ENCODE results near the gene DHRS1.
"Not testable (repeated sequence)": the region's sequence is repeated elsewhere in the genome, so short reads cannot be mapped to it uniquely, and the experiment has no call there.

DHRS1 gene

GRCh38 chr14:24337144-24337823 is 37.7 kb upstream of the DHRS1 start:
- no CpG with 5 or more reads among the region's 7 CpGs for WGBS (ENCODE audit: insufficient coverage, insufficient read length)
- peaks cover 1% of the 10 kb centered on the region for H3K4me1 ChIP-seq (ENCODE audit: control insufficient read depth, insufficient read depth, low read length)
- no peak overlapping the region for H3K4me3 ChIP-seq (ENCODE audit: low read length)
- H3K9me3 ChIP-seq (ENCODE audit: control insufficient read depth, insufficient read depth, low read length), result no peaks in the 10 kb centered on the region
- DNase-seq (ENCODE audit: low read depth, low spot score), result no peak
- peaks cover 78% of the 10 kb centered on the region for H3K27me3 ChIP-seq (ENCODE audit: control insufficient read depth, insufficient read depth, low read length)
- H3K27ac ChIP-seq (ENCODE audit: low read length), result no peak overlapping the region
- H3K36me3 ChIP-seq (ENCODE audit: control insufficient read depth, insufficient read depth, low read length), result no peaks in the 10 kb centered on the region

GRCh38 chr14:24335461-24336171 is 36.0 kb upstream of the DHRS1 start:
- Histone ChIP-seq H3K4me1 (ENCODE audit: control insufficient read depth, insufficient read depth, low read length) (peaks cover 3% of the 10 kb centered on the region), H3K4me3 (ENCODE audit: low read length) (no peak overlapping the region; the same call in 1 of the 2 replicates), H3K36me3 (ENCODE audit: control insufficient read depth, insufficient read depth, low read length) (no peaks in the 10 kb centered on the region), H3K9me3 (ENCODE audit: control insufficient read depth, insufficient read depth, low read length) (no peaks in the 10 kb centered on the region), H3K27ac (ENCODE audit: low read length) (no peak overlapping the region), H3K27me3 (ENCODE audit: control insufficient read depth, insufficient read depth, low read length) (peaks cover 71% of the 10 kb centered on the region)
- no CpG with 5 or more reads among the region's 12 CpGs for WGBS (ENCODE audit: insufficient coverage, insufficient read length)
- no peak for DNase-seq (ENCODE audit: low read depth, low spot score)

- Histone ChIP-seq H3K27me3 (ENCODE audit: control insufficient read depth, insufficient read depth, low read length) (peaks cover 62% of the 10 kb centered on the region), H3K36me3 (ENCODE audit: control insufficient read depth, insufficient read depth, low read length) (no peaks in the 10 kb centered on the region), H3K27ac (ENCODE audit: low read length) (no peak within 1 kb of the TSS), H3K9me3 (ENCODE audit: control insufficient read depth, insufficient read depth, low read length) (no peaks in the 10 kb centered on the region), H3K4me3 (ENCODE audit: low read length) (peak within 1 kb of the TSS; percentile 66), H3K4me1 (ENCODE audit: control insufficient read depth, insufficient read depth, low read length) (peaks cover 3% of the 10 kb centered on the region)
- no CpG with 5 or more reads among the region's 65 CpGs for WGBS (ENCODE audit: insufficient coverage, insufficient read length)
- DNase-seq (ENCODE audit: low read depth, low spot score), result no peak
These were observed 35.1 kb upstream of the DHRS1 start, which contains the start of gene ADCY4 for GRCh38 chr14:24334431-24335291. TSS of gene ADCY4 (minus strand) at chr14:24335071. CDS start at chr14:24334652, 419 bp downstream.

- peak overlapping the region; percentile 16; the same call in 1 of the 2 replicates for H3K4me3 ChIP-seq (ENCODE audit: low read length)
- H3K27ac ChIP-seq (ENCODE audit: low read length), result no peak overlapping the region
- H3K9me3 ChIP-seq (ENCODE audit: control insufficient read depth, insufficient read depth, low read length), result no peaks in the 10 kb centered on the region
- H3K36me3 ChIP-seq (ENCODE audit: control insufficient read depth, insufficient read depth, low read length), result no peaks in the 10 kb centered on the region
- no peak for DNase-seq (ENCODE audit: low read depth, low spot score)
- H3K4me1 ChIP-seq (ENCODE audit: control insufficient read depth, insufficient read depth, low read length), result peaks cover 3% of the 10 kb centered on the region; the same call in 1 of the 2 replicates
- WGBS (ENCODE audit: insufficient coverage, insufficient read length), result no CpG with 5 or more reads among the region's 56 CpGs
- H3K27me3 ChIP-seq (ENCODE audit: control insufficient read depth, insufficient read depth, low read length), result peaks cover 42% of the 10 kb centered on the region
These were observed 32.9 kb upstream of the DHRS1 start for GRCh38 chr14:24332268-24332993.

- H3K27me3 ChIP-seq (ENCODE audit: control insufficient read depth, insufficient read depth, low read length), result peaks cover 35% of the 10 kb centered on the region
- no peaks in the 10 kb centered on the region for H3K9me3 ChIP-seq (ENCODE audit: control insufficient read depth, insufficient read depth, low read length)
- DNase-seq (ENCODE audit: low read depth, low spot score), result no peak
- no peak overlapping the region for H3K4me3 ChIP-seq (ENCODE audit: low read length)
- H3K27ac ChIP-seq (ENCODE audit: low read length), result no peak overlapping the region
- no peaks in the 10 kb centered on the region for H3K36me3 ChIP-seq (ENCODE audit: control insufficient read depth, insufficient read depth, low read length)
- WGBS (ENCODE audit: insufficient coverage, insufficient read length), result no CpG with 5 or more reads among the region's 26 CpGs
- peaks cover 3% of the 10 kb centered on the region; the same call in 1 of the 2 replicates for H3K4me1 ChIP-seq (ENCODE audit: control insufficient read depth, insufficient read depth, low read length)
These were observed 32.2 kb upstream of the DHRS1 start for GRCh38 chr14:24331731-24332267.

- H3K27ac ChIP-seq (ENCODE audit: low read length), result no peak overlapping the region
- H3K36me3 ChIP-seq (ENCODE audit: control insufficient read depth, insufficient read depth, low read length), result no peaks in the 10 kb centered on the region
- peaks cover 30% of the 10 kb centered on the region for H3K27me3 ChIP-seq (ENCODE audit: control insufficient read depth, insufficient read depth, low read length)
- no peak for DNase-seq (ENCODE audit: low read depth, low spot score)
- WGBS (ENCODE audit: insufficient coverage, insufficient read length), result no CpG with 5 or more reads among the region's 10 CpGs
- peaks cover 3% of the 10 kb centered on the region; the same call in 1 of the 2 replicates for H3K4me1 ChIP-seq (ENCODE audit: control insufficient read depth, insufficient read depth, low read length)
- no peaks in the 10 kb centered on the region for H3K9me3 ChIP-seq (ENCODE audit: control insufficient read depth, insufficient read depth, low read length)
- H3K4me3 ChIP-seq (ENCODE audit: low read length), result no peak overlapping the region
These were observed 31.5 kb upstream of the DHRS1 start for GRCh38 chr14:24330973-24331674.

- Histone ChIP-seq H3K4me3 (ENCODE audit: low read length) (no peak overlapping the region), H3K9me3 (ENCODE audit: control insufficient read depth, insufficient read depth, low read length) (no peaks in the 10 kb centered on the region), H3K27ac (ENCODE audit: low read length) (no peak overlapping the region), H3K27me3 (ENCODE audit: control insufficient read depth, insufficient read depth, low read length) (peaks cover 17% of the 10 kb centered on the region; the same call in 1 of the 2 replicates), H3K4me1 (ENCODE audit: control insufficient read depth, insufficient read depth, low read length) (0 out of 2 replicates have a peak, but pooled peaks cover 1% of the 10 kb centered on the region), H3K36me3 (ENCODE audit: control insufficient read depth, insufficient read depth, low read length) (no peaks in the 10 kb centered on the region)
- DNase-seq (ENCODE audit: low read depth, low spot score), result no peak
- no CpG with 5 or more reads among the region's 9 CpGs for WGBS (ENCODE audit: insufficient coverage, insufficient read length)
These were observed 30.2 kb upstream of the DHRS1 start for GRCh38 chr14:24329736-24330135.

- H3K4me1 ChIP-seq (ENCODE audit: control insufficient read depth, insufficient read depth, low read length), result 0 out of 2 replicates have a peak, but pooled peaks cover 1% of the 10 kb centered on the region
- no peaks in the 10 kb centered on the region for H3K36me3 ChIP-seq (ENCODE audit: control insufficient read depth, insufficient read depth, low read length)
- WGBS (ENCODE audit: insufficient coverage, insufficient read length), result no CpG with 5 or more reads among the region's 12 CpGs
- H3K9me3 ChIP-seq (ENCODE audit: control insufficient read depth, insufficient read depth, low read length), result no peaks in the 10 kb centered on the region
- no peak overlapping the region for H3K27ac ChIP-seq (ENCODE audit: low read length)
- H3K27me3 ChIP-seq (ENCODE audit: control insufficient read depth, insufficient read depth, low read length), result peaks cover 11% of the 10 kb centered on the region; the same call in 1 of the 2 replicates
- no peak overlapping the region for H3K4me3 ChIP-seq (ENCODE audit: low read length)
- no peak for DNase-seq (ENCODE audit: low read depth, low spot score)
These were observed 29.6 kb upstream of the DHRS1 start for GRCh38 chr14:24329073-24329663.

GRCh38 chr14:24327914-24328313 is 28.3 kb upstream of the DHRS1 start:
- not testable (repeated sequence) for H3K4me3 ChIP-seq (ENCODE audit: low read length); H3K27ac ChIP-seq (ENCODE audit: low read length); H3K27me3 ChIP-seq (ENCODE audit: control insufficient read depth, insufficient read depth, low read length); H3K4me1 ChIP-seq (ENCODE audit: control insufficient read depth, insufficient read depth, low read length); H3K9me3 ChIP-seq (ENCODE audit: control insufficient read depth, insufficient read depth, low read length); DNase-seq (ENCODE audit: low read depth, low spot score); H3K36me3 ChIP-seq (ENCODE audit: control insufficient read depth, insufficient read depth, low read length)
- WGBS (ENCODE audit: insufficient coverage, insufficient read length), result no CpG with 5 or more reads among the region's 9 CpGs

Measured in iPS DF 6.9 (cell line).